CD4-positive, alpha-beta T cell treated with Interleukin-12 subunit alpha and Interleukin-12 subunit beta, for 1 hour (primary cell): ENCODE measurements around the gene LRTM2.

Experiments
- DNase-seq: peaks from one replicate; pipeline ENCODE4 v3.0.0-alpha.2; 2020

LRTM2 gene

DNA sequence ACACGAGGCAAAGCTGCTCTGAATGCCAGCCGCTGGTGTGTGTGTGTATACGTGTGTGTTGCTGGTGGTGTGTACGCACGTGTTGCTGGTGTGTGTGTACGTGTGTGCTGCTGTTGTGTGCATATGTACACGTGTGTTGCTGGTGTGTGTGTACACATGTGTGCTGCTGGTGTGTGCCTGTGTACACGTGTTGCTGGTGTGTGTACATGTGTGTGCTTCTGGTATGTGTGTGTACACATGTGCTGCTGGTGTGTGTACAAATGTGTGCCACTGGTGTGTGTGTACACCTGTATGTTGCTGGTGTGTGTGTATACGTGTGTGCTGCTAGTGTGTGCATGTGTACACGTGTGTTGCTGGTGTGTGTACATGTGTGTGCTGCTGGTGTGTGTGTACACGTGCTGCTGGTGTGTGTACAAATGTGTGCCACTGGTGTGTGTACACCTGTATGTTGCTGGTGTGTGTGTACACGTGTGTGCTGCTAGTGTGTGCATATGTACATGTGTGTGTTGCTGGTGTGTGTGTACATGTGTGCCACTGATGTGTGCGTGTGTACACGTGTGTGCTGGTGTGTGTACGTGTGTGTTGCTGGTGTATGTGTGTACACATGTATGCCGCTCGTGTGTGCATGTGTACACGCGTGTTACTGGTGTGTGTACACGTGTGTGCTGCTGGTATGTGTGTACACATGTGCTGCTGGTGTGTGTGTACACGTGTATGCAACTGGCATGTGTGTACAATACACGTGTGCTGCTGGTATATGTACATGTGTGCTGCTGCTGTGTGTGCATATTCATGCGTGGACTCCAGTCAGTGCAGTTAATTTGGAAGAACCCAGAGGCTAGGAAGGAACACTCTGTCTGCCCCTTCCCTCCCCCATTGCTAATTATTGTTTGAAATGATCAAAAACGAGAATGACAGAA, 50.9 kb downstream of the LRTM2 start:
- DNase-seq: no peak

GRCh38 chr12:1872001-1872400, 51.6 kb downstream of the LRTM2 start:
- DNase-seq: no peak

DNA sequence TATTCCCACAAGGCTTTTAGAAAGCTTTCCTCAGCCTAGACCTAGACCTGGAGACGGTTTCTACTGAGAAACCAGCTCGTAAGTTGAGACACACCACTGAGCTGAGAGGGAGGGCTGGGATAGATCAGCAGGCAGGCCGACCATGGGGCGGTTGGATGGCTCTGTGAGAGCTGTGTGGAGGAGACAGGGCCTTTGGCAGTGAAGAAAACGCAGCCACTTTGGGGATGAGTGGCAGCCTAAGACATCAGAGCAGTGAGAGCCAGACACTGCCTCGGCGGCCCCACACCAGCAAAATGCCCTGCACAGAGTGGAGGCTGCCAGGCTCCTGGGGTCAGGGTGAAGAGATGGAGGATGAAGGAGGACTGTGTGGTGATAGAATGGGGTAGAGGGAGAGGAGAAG, 52.1 kb downstream of the LRTM2 start:
- DNase-seq: no peak

GRCh38 chr12:1873531-1874510, 53.5 kb downstream of the LRTM2 start:
- no peak for DNase-seq

GRCh38 chr12:1875608-1876007, 55.2 kb downstream of the LRTM2 start:
- DNase-seq: no peak

GRCh38 chr12:1876086-1876485, 55.7 kb downstream of the LRTM2 start:
- DNase-seq: no peak

GRCh38 chr12:1877169-1877878, 57.0 kb downstream of the LRTM2 start:
- no peak for DNase-seq

DNA sequence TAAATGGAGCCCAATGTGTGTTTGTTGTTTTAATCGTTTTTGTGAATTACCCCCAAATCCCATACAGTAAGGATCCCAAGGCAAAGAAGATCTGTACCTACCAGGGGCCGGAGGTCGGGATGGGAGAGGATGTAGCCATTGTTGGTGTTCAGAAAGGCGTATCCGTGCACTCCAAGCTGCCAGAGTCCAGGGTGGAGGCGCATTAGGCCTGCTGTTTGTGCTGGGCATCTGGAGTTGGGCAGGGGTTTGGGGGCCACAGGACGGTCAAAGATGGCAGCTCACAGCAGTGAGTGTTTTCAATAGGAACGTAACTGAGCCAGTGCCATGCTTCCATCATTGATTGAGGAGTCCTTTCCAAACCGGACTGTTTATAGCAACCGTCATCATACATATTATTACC, 57.8 kb downstream of the LRTM2 start:
- DNase-seq: no peak

DNA sequence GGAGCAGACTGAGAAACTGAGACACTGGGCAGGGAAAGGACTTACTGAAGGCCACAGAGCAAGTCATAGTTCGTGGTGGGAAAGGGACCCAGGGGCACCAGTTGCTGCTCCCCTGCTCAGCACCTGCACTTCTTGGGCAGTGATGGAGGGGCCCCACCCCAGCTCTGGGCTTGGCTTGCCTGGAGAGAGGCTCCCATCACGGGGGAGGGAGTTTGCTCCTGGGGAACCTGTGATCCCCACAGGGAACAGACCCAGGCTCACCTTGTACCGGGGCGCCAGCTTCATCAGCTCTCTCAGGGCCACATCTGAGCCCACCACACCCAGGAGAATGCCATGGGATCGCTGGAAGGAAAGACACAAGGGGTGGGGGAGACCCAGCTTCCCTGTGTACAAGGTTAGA, 58.3 kb downstream of the LRTM2 start:
- DNase-seq: no peak

DNA sequence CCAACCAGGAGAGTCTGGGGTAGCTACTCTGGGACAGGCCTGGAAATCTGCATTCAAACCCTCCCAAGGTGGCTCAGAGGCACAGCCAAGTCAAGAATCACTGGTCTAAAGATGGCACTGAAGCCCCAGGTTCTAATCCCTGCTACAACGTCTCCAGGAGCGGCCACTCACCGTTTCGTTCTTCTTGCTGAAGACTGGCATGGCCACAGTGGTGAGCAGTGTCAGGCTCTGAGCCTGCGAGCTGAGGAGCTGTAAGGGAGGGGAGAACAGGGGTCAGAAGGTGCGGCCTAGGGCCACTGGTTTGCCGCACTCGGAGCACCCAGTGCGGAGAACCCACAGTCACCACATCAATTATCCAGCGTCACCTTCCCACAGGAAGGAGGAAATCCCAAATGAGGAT, 59.3 kb downstream of the LRTM2 start:
- DNase-seq: no peak

DNA sequence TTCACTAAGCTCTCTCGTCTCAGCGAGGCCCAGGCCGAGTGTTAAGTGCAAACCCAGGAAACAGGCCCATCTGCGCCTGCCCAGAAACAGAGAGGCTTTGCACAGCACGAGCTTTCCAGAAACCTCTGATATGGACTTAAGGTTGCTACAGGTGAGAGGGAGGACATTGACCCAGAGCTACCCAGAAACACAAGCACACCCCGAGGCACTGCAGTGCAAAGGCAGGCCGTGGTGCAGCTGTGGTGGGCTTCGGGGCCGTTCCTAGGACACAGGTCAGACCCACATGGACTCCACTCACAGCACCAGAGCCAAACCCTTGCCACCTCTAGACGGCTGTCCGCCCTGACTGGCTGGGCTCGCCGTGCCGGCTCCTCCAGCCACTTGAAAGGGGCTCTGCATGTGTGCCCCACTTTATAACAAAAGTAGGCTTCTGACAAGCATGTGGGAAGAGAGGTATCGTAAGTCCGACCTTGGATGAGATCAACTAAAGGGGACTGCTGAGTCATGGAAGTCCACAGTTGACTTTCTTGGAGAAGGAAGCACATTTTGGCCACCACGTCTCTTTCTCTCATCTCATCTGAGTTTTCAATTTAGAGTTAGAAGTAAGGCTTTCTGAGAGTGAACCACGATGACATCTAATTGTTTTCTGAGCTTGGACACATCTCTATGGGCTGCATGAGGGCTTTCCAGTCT, 59.9 kb downstream of the LRTM2 start:
- DNase-seq: no peak

DNA sequence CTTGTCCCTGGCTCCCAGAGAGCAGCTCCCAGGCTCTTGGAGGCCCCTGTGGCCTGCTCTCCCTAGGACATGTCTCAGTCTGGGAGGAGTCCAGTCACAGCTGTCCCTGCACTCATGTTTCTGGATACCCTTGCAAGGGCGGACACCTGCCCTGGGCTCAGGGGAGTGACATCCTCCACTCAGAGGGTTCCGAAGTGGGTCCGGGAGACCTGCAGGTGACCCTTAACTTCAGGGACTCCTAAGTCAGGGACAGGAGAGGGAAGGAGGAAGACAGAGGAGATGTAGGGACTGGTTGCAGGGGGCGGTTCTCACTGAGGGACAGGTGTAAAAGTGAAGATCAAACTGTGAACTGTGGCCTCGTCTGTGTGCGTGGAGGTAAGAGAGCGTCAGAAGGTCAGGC, 60.5 kb downstream of the LRTM2 start:
- no peak for DNase-seq

DNA sequence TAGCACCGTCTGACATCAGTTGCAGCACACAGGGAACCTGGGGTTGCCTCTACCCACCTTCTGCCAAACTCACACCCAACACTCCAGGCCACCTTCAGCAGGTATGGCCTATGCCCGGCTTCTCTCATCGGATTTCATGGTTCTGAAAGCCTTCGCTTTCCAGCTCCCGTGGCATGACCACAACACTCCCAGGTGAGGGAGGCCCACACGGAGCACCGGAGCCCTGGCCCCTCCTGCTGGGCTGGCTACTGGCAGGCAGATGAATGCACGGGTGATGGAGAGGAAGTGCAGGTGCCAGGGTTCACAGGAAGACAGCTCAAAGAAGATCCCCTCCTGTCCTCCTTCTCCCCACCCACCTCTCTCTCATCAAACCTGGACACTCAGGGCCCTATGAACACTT, 60.9 kb downstream of the LRTM2 start:
- no peak for DNase-seq

- DNase-seq: no peak
These were observed 61.6 kb downstream of the LRTM2 start for GRCh38 chr12:1881936-1882335.

- no peak for DNase-seq
These were observed 62.0 kb downstream of the LRTM2 start for GRCh38 chr12:1882405-1882804.

- no peak for DNase-seq
These were observed 62.6 kb downstream of the LRTM2 start for GRCh38 chr12:1882850-1883470.

GRCh38 chr12:1883513-1883912, 63.1 kb downstream of the LRTM2 start:
- DNase-seq: no peak

DNA sequence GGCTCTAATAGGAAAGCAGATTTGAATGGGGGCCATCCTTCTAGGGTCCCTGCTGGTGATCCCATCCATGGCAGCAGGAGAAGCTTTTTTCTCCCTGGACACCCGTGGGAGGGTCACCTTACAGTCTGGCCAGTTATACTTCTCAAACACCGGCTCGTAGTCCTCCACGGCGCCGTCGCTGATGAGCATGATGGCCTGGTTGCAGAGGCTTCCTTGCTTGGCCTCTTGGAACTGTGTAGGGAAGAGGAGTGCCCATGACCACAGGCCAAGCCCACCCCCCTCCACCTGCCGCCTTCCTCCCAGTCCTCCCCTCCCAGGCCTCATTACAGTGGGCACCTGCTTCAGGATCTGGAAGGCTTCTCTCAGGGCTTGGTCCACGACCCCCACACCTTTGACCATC, 64.3 kb downstream of the LRTM2 start:
- no peak for DNase-seq

- DNase-seq: no peak
These were observed 64.8 kb downstream of the LRTM2 start for GRCh38 chr12:1885082-1885596.

DNA sequence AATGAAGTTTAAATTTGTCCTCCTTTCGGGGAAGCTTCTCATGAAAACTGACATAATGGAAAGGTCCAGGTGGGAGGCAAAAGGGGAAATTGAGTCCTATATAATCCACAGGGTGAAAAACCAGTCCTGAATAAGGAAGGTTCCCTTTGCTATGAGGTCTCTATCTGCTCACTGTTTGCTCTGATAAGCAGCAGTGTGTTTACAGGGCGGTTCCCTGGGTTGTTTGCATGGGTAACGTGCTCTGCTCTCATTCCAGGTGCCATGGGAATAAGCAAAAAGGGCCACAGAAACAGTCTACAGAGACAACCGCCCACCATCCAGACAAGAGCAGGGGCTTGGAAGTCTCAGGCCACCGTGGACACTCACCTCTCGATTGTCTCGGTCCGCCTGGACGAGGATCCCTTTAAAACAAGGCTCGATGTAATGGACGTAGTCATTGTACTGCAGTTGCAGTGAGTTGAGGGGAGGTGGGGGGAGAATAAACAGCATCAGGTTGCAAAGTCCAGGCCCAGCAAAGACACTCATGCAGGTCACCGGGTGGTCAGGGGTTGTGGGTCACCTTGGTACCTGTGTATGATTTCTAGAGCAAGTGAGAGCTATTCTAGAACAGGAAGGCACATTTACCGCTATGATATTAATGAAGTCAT, 65.4 kb downstream of the LRTM2 start:
- DNase-seq: no peak
